ENCODE results near the gene EFNA1.

The EFNA1 gene

GRCh38 chr1:155127105-155127966 lies at the start of gene EFNA1:
Gene EFNA1, plus strand, starts transcription at chr1:155127876. Its CDS starts 102 bp downstream, at chr1:155127978.
- H3K27ac Mint-ChIP-seq: peak within 1 kb of the TSS; percentile 36

GRCh38 chr1:155078469-155079209 lies 49.0 kb upstream of the EFNA1 start, which contains the start of gene EFNA3:
Gene EFNA3, plus strand, starts transcription at chr1:155078837. Its CDS starts 105 bp downstream, at chr1:155078942.
- Mint-ChIP-seq H3K4me1 (ENCODE audit: low read depth) (peaks cover 36% of the 10 kb centered on the region), H3K27me3 (peaks cover 38% of the 10 kb centered on the region), H3K36me3 (ENCODE audit: low read depth) (no peaks in the 10 kb centered on the region), H3K27ac (no peak within 1 kb of the TSS), H3K9me3 (no peaks in the 10 kb centered on the region), H3K4me3 (peak within 1 kb of the TSS; percentile 66)

More at GRCh38 chr1:155127105-155127966, at the start of gene EFNA1:
- Mint-ChIP-seq H3K4me1 (ENCODE audit: low read depth) (peaks cover 36% of the 10 kb centered on the region), H3K9me3 (no peaks in the 10 kb centered on the region), H3K27me3 (peaks cover 16% of the 10 kb centered on the region), H3K4me3 (peak within 1 kb of the TSS; percentile 75), H3K36me3 (ENCODE audit: low read depth) (no peaks in the 10 kb centered on the region)

DNA sequence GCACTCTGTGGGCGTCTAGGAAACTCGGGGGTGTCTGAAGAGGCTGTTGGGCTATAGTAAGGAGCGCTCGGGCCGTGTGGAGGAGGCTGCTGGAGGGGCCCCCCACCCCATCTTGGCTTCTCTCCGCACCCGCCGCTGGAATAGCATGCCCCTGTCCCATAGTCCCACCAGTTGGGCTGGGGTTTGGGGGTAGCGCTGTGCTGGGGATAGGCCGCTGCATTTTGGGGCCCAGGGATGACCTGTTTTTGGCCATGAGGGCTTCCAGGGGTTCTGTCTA lies 48.5 kb upstream of the EFNA1 start:
- H3K27ac Mint-ChIP-seq: no peak overlapping the region
- H3K9me3 Mint-ChIP-seq: no peaks in the 10 kb centered on the region
- peaks cover 43% of the 10 kb centered on the region for H3K27me3 Mint-ChIP-seq

GRCh38 chr1:155079487-155080311 lies 48.0 kb upstream of the EFNA1 start:
- peaks cover 47% of the 10 kb centered on the region for H3K27me3 Mint-ChIP-seq
- no peak overlapping the region for H3K27ac Mint-ChIP-seq

More for the DNA sequence above, 48.5 kb upstream of the EFNA1 start:
- H3K4me1 Mint-ChIP-seq (ENCODE audit: low read depth): peaks cover 36% of the 10 kb centered on the region
- no peaks in the 10 kb centered on the region for H3K36me3 Mint-ChIP-seq (ENCODE audit: low read depth)
- H3K4me3 Mint-ChIP-seq: peak overlapping the region; percentile 66

DNA sequence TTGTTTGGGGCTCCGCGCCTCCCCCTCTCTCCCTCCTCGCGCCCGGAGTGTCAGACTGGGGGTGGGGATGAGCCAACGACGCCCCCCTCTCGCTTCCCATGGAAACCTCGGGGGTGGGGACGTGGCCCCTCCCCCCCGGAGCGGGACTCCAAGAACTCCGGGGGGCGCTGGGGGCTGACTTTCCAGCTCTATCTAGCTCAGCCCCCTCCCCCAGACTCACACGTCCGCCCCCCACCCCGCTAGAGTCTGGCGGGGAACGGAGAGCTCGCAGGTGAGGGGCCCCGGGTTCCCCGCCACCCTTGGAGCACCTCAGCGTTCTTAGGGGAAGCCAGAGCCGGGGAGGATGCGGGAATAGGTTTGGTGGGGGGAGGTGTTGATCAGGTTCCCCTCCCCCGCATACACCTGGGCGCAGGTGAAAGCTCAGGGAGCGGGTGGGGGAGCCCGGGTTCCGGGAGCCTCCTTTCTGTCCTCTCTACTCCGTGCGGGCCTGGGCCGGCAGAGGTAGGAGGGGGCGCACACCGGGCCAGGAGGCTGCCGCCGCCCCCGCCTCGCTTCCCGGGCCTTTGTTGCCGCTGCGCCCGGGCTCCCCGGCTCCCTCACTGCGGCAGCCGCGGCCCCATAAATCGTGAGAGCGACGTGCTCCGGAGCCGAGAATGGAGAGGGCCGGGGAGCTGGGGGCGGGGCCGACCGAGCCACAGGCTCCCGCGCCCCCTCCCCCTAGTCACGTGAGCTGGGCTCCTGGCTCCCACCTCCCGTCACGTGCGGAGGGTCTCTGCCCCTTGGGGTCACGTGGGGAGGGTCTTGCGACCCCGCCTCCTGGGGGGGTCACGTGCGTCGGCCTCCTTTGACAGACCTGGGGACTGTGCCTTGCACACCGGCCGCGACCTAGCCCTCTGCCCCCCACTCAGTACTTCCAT lies 47.1 kb upstream of the EFNA1 start:
- H3K36me3 Mint-ChIP-seq (ENCODE audit: low read depth): no peaks in the 10 kb centered on the region
- H3K27me3 Mint-ChIP-seq: peaks cover 47% of the 10 kb centered on the region
- no peak overlapping the region for H3K4me3 Mint-ChIP-seq
- no peak overlapping the region for H3K27ac Mint-ChIP-seq
- H3K4me1 Mint-ChIP-seq (ENCODE audit: low read depth): peaks cover 48% of the 10 kb centered on the region
- no peaks in the 10 kb centered on the region for H3K9me3 Mint-ChIP-seq

More at GRCh38 chr1:155079487-155080311, 48.0 kb upstream of the EFNA1 start:
- Mint-ChIP-seq H3K4me1 (ENCODE audit: low read depth) (peaks cover 42% of the 10 kb centered on the region), H3K36me3 (ENCODE audit: low read depth) (no peaks in the 10 kb centered on the region), H3K4me3 (peak overlapping the region; percentile 66), H3K9me3 (no peaks in the 10 kb centered on the region)

DNA sequence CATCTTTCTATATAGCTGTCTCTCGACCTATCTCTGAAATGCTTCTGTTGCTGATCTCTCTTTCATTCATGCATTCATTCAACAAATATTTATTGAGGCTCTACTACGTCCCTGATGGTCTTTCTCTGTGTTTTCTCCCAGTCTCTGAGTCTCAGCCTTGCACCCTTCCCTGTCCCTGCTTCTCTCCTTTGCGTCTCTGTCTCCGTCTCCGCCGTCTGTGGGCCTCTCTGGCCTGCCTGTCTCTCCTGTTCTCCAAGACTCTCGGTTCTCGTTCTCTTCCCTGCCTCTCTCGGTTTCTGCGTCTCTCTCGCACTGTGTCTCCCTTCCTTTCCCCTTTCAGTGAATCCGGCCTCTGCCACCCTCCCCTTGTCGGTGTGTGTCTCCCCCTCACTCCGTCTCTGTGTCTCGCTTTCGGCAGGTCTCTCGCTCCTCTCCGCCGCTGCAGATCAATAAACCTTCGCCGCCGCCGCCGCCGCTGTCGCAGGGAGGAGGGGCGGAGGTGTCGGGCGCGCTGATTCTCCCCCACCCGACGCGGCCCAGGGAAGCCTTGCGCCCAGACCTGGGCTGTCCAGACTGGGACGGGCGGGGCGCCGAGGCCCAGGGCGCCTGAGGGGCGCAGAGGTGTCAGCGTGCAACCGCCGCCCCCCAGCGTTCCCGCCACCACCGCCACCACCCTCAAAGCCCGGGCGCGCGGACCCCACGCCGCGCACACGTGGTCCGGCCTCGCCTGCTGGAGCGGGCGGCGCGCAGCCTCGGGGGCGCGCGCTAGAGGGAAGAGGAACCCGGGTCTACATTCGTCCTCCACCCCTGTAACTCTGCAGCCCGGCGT lies 46.0 kb upstream of the EFNA1 start:
- H3K9me3 Mint-ChIP-seq: no peaks in the 10 kb centered on the region
- no peaks in the 10 kb centered on the region for H3K36me3 Mint-ChIP-seq (ENCODE audit: low read depth)
- H3K27me3 Mint-ChIP-seq: peaks cover 47% of the 10 kb centered on the region
- no peak overlapping the region for H3K27ac Mint-ChIP-seq
- H3K4me1 Mint-ChIP-seq (ENCODE audit: low read depth): peaks cover 53% of the 10 kb centered on the region
- H3K4me3 Mint-ChIP-seq: peak overlapping the region; percentile 50

DNA sequence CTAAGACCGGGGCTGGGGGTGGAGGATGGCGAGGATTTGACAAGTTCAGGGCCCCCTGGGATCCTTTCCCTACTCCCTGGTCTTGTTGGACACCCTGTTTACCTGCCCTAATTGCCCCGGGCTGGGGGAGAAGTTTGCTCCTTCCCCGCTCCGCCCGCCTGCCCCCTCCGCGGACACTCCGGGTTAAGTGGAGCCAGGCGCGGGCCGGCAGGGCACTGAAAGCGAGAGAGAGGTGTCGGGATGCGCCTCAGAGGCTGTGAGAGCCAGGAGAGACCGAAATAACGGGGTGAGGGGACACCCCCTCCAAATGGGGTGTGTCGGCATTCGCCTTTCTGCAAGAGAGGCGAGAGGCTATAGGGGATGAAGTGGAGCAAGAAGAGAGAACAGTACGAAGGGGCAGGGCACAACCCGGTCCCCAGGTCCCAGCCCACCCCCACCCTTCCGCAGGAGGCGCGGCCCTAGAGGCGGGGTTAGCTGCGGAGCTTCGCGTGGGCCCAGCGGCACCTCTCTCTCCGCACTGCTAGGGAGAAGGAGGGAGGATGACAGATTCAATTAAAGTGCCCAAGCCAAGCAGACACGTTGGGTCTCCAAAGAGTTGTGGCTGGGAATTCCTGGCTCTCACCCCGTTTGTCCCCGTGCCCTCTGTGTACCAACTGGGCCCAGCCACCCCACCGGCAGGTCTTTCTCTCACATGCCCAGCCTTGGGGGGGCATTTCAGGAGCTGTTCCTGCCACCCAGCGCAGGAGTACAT lies 45.2 kb upstream of the EFNA1 start:
- Mint-ChIP-seq H3K27me3 (peaks cover 47% of the 10 kb centered on the region), H3K9me3 (no peaks in the 10 kb centered on the region), H3K36me3 (ENCODE audit: low read depth) (no peaks in the 10 kb centered on the region), H3K4me1 (ENCODE audit: low read depth) (peaks cover 53% of the 10 kb centered on the region), H3K27ac (no peak overlapping the region), H3K4me3 (peak overlapping the region; percentile 22)

- H3K4me3 Mint-ChIP-seq: no peak overlapping the region
- H3K36me3 Mint-ChIP-seq (ENCODE audit: low read depth): no peaks in the 10 kb centered on the region
- no peak overlapping the region for H3K27ac Mint-ChIP-seq
- H3K9me3 Mint-ChIP-seq: no peaks in the 10 kb centered on the region
- peaks cover 53% of the 10 kb centered on the region for H3K4me1 Mint-ChIP-seq (ENCODE audit: low read depth)
- peaks cover 43% of the 10 kb centered on the region for H3K27me3 Mint-ChIP-seq
Observed at GRCh38 chr1:155083052-155083541, 44.6 kb upstream of the EFNA1 start.

DNA sequence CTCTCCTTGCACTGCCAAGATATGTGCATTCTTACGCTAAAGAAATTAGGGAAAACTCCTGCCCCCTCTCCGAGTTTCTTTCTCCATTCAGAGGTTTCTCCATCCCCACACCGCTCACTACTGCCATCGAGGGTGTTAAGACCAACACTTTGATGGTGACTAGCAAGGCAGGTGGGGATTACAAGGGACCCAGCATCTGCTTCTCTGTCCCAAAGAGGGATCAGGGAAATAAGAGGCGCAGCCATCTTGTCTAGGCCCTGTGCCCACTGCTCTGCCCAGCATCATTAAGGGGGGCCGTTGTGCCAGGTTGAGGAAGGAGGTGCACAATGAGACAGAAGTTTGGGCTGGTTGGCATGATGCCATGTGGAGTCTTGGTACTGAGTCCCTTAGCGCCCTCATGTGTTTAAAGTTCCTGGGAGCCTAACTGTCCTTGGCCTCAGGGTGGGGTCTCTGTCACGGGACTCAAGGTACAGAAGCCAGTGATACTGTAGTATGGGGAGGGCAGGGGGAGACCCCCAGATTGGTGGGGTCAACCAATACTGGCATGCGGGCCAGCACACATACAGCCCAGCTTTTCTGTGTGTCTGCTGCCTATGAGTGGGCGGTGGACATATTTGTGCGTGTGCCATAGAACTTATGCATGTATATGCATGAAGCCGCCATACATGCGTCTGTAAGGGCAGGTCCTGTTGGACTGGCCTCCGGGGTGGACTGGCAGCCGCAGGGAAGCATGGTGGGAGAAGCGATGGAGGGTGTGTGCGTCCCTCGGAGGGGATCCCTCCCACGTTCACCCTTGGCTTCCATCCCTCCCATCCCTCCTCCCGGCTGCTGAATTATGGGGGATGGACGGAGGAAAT lies 43.6 kb upstream of the EFNA1 start:
- H3K27ac Mint-ChIP-seq: peak overlapping the region; percentile 40
- peaks cover 50% of the 10 kb centered on the region for H3K4me1 Mint-ChIP-seq (ENCODE audit: low read depth)
- no peaks in the 10 kb centered on the region for H3K36me3 Mint-ChIP-seq (ENCODE audit: low read depth)
- peak overlapping the region; percentile 94 for H3K4me3 Mint-ChIP-seq
- no peaks in the 10 kb centered on the region for H3K9me3 Mint-ChIP-seq
- peaks cover 43% of the 10 kb centered on the region for H3K27me3 Mint-ChIP-seq

DNA sequence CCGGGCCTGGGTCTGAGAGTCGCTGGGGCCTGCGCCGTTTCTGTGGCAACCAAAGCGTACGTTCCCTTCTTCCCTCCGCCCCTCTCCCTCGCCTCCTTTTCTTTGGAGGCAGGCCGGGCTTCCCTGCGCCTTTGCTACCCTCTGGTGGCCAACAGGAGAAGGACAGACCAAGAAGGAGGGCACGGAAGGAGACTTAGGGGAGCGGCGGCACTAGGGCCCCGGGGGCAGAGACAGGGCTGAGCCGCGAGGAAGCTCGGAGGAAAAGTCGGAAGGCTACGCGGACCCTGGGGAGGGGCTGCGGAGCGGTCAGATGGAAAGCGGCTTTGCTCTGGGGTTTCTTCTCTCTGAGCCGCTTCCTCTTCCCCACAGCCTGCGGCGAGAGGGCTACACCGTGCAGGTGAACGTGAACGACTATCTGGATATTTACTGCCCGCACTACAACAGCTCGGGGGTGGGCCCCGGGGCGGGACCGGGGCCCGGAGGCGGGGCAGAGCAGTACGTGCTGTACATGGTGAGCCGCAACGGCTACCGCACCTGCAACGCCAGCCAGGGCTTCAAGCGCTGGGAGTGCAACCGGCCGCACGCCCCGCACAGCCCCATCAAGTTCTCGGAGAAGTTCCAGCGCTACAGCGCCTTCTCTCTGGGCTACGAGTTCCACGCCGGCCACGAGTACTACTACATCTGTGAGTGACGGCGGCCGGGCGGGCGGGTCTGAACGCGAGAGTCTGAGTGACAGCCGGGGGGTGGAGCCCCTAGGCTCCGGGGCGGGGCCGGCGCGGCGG lies 42.8 kb upstream of the EFNA1 start:
- H3K27ac Mint-ChIP-seq: peak overlapping the region; percentile 96
- peak overlapping the region; percentile 94 for H3K4me3 Mint-ChIP-seq
- peaks cover 42% of the 10 kb centered on the region for H3K4me1 Mint-ChIP-seq (ENCODE audit: low read depth)
- H3K36me3 Mint-ChIP-seq (ENCODE audit: low read depth): no peaks in the 10 kb centered on the region
- H3K9me3 Mint-ChIP-seq: no peaks in the 10 kb centered on the region
- H3K27me3 Mint-ChIP-seq: peaks cover 35% of the 10 kb centered on the region

GRCh38 chr1:155085504-155086127 lies 42.1 kb upstream of the EFNA1 start:
- H3K4me1 Mint-ChIP-seq (ENCODE audit: low read depth): peaks cover 40% of the 10 kb centered on the region
- peak overlapping the region; percentile 96 for H3K27ac Mint-ChIP-seq
- peaks cover 33% of the 10 kb centered on the region for H3K27me3 Mint-ChIP-seq
- no peaks in the 10 kb centered on the region for H3K36me3 Mint-ChIP-seq (ENCODE audit: low read depth)
- no peaks in the 10 kb centered on the region for H3K9me3 Mint-ChIP-seq
- peak overlapping the region; percentile 94 for H3K4me3 Mint-ChIP-seq
